ENCODE measurements around the gene ZNHIT1. TPM values are rescaled to one million over a fixed set of nuclear protein-coding genes. Genes with fewer than 3 reads are reported as not detected.
A peak's percentile ranks its signal among the peaks of the same experiment; 100 is the strongest.

The ZNHIT1 gene
- total RNA-seq: 10 to 100 TPM; 59.9 to 60.5 TPM

DNA sequence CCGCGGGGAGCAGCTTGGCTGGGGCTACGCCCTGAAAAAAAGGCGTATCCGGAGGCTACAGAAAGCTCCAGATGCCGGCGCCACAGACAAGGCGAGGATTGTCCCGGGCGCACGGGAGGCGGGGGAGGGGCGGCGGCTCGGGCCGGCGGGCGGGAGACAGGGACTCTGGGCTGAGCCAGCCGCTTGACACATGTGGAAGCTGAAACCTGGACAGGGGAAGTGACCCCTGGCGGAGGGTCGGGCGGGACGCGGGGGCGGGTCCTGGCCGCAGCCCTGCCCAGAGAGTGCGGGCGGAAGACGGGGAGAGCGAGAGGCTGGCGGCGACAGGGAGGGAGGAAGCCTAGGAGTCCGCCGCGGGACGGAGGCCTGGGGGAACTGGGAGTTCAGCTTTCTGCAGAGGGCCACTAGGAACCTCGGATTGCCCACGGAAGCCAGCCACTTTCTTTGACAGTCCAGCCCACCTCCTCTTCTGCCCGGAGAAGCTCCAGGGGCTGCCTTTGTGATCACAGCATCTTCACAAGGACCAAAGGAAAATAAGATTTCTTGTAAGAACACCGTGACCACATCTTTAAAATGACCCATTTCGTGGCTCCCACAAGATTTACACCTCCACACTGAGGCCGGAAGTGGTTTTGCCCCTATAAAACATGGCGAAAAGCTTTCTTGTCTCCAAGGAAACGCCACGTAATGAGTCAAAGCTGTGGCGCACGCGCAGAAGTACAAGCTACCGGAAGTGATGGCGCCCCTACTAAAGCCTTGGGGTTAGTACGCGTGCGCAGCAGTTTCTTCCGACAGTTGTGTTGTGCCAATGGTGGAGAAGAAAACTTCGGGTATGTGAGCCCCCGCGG lies at the start of gene ZNHIT1, which contains the start of gene PLOD3:
ZNHIT1 (plus strand) TSS at position 778 of the 848 bp plus-strand sequence; CDS start at position 809, 31 bp downstream.
PLOD3 (minus strand) TSS at position 194 of the 848 bp plus-strand sequence. CDS start 307 bp downstream, outside the sequence.
- no peaks in the 10 kb centered on the region for H3K27me3 Mint-ChIP-seq
- H3K27ac Mint-ChIP-seq: peak within 1 kb of the TSS; percentile 87
- peaks cover 24% of the 10 kb centered on the region for H3K36me3 Mint-ChIP-seq (ENCODE audit: low read depth)
- ChIA-PET POLR2A (interaction anchor here (0.6 to 5.0 kb wide), 20 partner anchors 10 to 788 kb away, joined by 3 to 61 read pairs (median 4); partner anchors contain the start of genes CLDN15, FIS1, MEPCE and POP7), CTCF (interaction anchor here (0.5 to 5.4 kb wide), 25 partner anchors 10 to 1230 kb away, joined by 3 to 74 read pairs (median 5); partner anchors contain the start of genes CLDN15, FIS1, POP7 and SERPINE1)
- DNase-seq: peak; percentile 97
- H3K4me3 Mint-ChIP-seq: peak within 1 kb of the TSS; percentile 96
- no peaks in the 10 kb centered on the region for H3K9me3 Mint-ChIP-seq
- peaks cover 35% of the 10 kb centered on the region for H3K4me1 Mint-ChIP-seq

DNA sequence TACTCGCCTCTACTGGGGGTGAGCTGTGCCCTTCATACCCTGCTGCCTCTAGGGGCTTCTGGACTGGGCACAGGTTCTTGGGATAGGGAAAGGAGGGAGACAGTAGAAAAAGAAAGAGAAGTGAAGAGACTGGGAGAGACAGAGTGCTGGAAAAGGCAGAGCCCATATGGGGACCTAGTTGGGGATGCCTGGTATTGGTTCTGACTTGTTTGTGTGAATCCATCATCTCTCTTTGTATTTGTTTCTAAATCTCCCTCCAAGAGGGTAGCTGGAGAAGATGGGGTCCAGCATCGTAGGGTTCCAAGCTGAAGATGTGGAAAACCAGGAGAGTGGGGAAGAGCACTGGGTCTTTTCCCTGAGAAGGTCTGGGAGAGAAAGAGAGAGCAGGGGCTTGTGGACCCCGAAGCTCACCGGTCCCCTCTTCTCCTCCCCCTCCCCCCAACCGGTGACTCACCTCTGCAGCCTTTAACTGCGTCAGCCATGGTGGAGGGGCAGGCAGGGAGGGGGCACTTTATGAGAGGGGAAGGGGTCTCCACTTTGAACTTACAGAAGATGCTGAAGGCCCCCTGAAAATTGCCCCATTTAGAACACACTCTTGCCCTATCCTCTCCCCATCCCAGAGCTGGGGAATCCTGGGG lies 49.4 kb upstream of the ZNHIT1 start:
- Mint-ChIP-seq H3K9me3 (no peaks in the 10 kb centered on the region), H3K36me3 (ENCODE audit: low read depth) (peaks cover 3% of the 10 kb centered on the region), H3K4me3 (no peak overlapping the region), H3K27ac (no peak overlapping the region), H3K27me3 (peaks cover 84% of the 10 kb centered on the region), H3K4me1 (peaks cover 63% of the 10 kb centered on the region)
- ChIA-PET CTCF (interaction anchor here (0.7 to 1.5 kb wide), 3 partner anchors 13 to 25 kb away, joined by 3 to 14 read pairs (median 3); no protein-coding TSS in a partner anchor), POLR2A (no interaction called here)
- no peak for DNase-seq

DNA sequence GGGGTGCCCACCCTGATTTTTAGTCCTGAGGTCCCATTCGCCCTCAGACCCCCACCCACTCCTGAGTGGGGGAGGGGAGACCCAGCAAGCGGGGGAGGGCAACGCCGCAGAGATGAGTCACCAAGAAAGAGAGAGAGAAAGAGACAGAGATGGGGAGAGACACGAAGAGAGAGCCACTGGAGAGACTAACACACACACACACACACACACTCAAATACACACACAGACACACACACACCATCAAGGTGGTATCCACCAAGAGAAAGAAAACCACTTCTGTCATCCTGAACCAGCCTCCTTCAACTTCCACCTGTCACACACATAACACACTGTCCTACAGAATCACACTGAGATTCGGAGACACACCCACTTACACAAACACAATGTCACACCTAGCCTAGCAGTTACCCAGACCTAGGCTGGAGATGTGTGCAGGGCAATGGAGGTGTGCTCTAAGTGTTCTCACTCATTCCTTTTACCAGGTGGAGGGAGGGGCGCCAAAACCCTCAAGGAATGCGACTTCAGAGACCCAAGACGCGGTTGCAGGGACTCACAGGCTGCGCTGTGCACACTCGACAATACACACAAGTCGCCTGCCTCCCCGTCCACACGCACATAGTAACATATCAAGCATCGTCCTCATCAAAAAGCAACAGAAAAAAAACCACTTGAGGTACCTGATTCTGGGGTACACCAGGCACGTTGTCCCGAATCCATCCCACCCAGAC lies 48.7 kb upstream of the ZNHIT1 start:
- ChIA-PET POLR2A (no interaction called here), CTCF (interaction anchor here (1.0 to 1.5 kb wide), 2 partner anchors 14 to 25 kb away, joined by 3 to 14 read pairs; no protein-coding TSS in a partner anchor)
- Mint-ChIP-seq H3K36me3 (ENCODE audit: low read depth) (peaks cover 6% of the 10 kb centered on the region), H3K27me3 (peaks cover 90% of the 10 kb centered on the region), H3K27ac (peak overlapping the region; percentile 50), H3K4me3 (no peak overlapping the region), H3K4me1 (peaks cover 68% of the 10 kb centered on the region), H3K9me3 (no peaks in the 10 kb centered on the region)
- DNase-seq: no peak

DNA sequence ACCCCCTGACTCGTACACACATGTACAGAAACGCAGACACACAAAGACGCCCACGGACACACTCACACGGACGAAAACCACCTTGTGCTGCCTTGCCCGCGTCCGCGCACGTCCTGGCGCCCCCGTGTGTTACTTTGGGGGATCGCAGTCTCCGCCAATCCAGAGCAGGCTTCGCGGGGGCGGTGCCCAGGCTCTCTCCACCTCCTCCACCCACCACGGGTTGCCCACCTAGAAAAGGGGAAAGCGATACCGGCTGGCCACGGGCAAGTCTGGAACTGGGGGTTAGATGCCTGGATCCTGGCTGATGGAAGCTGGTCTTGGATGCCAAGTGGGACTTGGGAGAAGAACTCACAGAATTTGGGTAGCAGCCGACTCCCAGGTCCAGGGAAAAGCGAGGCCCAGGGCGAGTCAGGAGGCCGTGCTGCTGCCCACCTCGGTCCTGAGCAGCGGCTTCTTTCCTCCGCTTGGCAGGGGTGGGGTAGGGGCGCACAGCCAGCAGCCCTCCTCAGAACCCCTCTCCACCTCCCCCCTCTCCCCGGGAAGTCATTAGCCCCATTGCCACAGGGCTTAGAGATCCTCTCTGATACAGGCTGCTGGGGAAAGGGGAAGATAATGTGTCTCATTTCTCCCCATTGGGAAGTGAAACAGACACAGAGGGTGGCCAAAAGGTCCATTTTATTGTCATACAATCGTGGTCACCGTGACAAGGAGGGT lies 48.0 kb upstream of the ZNHIT1 start:
- Mint-ChIP-seq H3K4me1 (peaks cover 67% of the 10 kb centered on the region), H3K36me3 (ENCODE audit: low read depth) (peaks cover 6% of the 10 kb centered on the region), H3K4me3 (no peak overlapping the region), H3K27ac (no peak overlapping the region), H3K9me3 (no peaks in the 10 kb centered on the region), H3K27me3 (peaks cover 89% of the 10 kb centered on the region)
- POLR2A ChIA-PET: interaction anchor here (1.4 kb wide), 1 partner anchor 12 kb away, joined by 3 read pairs; no protein-coding TSS in a partner anchor
- CTCF ChIA-PET: interaction anchor here (1.4 to 2.8 kb wide), 4 partner anchors 12 to 112 kb away, joined by 4 to 50 read pairs (median 6); no protein-coding TSS in a partner anchor
- peak; percentile 82 for DNase-seq

DNA sequence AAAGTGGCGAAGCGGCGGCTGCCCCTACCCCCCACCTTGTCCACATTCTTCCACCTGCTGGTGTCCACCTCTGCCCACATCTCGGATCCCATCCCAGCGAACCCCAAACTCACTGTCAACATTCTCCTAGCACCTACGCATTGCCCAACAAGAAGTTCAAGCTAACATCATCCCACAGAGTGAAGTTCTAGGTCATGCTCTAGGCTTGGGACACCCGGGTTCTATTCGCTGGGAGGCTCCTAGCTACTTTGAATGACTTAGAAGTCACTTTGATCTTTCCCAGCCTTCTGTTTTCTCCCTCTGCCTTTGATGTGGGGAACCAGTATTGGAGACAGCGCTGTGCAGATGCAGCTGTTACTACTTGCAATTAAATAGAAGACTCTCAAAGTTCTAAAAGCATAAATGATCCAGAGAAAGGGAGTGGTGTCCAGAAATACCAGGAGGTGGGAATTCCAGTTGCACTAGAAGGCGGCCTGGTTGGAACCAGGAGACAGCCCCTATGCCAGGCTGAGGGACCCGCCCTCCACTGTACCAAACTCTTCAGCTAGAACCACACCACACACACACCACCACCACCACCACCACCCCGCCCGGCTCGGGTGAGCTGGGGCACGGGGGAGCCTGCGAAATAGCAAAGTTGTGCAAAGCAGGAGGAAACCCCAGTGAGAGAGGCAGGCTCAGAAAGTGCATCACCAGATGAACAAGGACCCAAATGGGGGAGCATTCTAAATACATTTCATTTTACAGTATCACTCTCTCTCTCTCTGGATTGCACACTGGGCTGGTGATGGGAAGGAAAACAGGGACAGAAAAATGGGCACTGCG lies 47.1 kb upstream of the ZNHIT1 start:
- H3K9me3 Mint-ChIP-seq: no peaks in the 10 kb centered on the region
- no peak overlapping the region for H3K27ac Mint-ChIP-seq
- H3K27me3 Mint-ChIP-seq: peaks cover 89% of the 10 kb centered on the region
- POLR2A ChIA-PET: interaction anchor here (1.0 to 1.4 kb wide), 2 partner anchors 11 to 15 kb away, joined by 3 read pairs; no protein-coding TSS in a partner anchor
- H3K36me3 Mint-ChIP-seq (ENCODE audit: low read depth): peaks cover 3% of the 10 kb centered on the region
- DNase-seq: no peak
- no peak overlapping the region for H3K4me3 Mint-ChIP-seq
- CTCF ChIA-PET: interaction anchor here (1.1 to 2.8 kb wide), 5 partner anchors 13 to 111 kb away, joined by 4 to 50 read pairs (median 4); no protein-coding TSS in a partner anchor
- peaks cover 59% of the 10 kb centered on the region for H3K4me1 Mint-ChIP-seq

DNA sequence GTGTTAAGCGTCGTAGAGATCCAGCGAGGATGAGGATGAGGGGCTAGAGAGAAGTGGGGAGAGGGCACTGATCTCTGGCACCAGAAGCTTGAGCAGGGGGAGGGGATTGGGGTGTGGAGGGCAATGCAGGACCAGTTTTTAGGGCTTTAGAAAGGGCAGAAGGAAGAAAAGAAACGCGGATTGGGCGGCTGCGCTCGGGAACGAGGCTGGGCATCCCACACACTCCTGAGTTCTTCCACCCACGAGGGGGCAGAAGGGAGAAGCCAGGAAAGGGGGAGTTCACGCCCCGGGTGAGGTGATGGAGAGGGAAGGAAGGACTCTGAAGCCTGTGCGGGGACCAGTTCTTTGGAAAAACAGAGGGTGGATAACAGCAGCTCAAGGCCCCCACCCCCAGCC lies 46.5 kb upstream of the ZNHIT1 start:
- Mint-ChIP-seq H3K27ac (no peak overlapping the region), H3K36me3 (ENCODE audit: low read depth) (peaks cover 3% of the 10 kb centered on the region), H3K4me3 (no peak overlapping the region), H3K27me3 (peaks cover 89% of the 10 kb centered on the region), H3K4me1 (peaks cover 54% of the 10 kb centered on the region), H3K9me3 (no peaks in the 10 kb centered on the region)
- no peak for DNase-seq
- ChIA-PET CTCF (interaction anchor here (0.7 to 2.8 kb wide), 5 partner anchors 14 to 111 kb away, joined by 4 to 50 read pairs (median 4); no protein-coding TSS in a partner anchor), POLR2A (interaction anchor here (0.6 to 1.0 kb wide), 2 partner anchors 14 to 81 kb away, joined by 3 read pairs; no protein-coding TSS in a partner anchor)

DNA sequence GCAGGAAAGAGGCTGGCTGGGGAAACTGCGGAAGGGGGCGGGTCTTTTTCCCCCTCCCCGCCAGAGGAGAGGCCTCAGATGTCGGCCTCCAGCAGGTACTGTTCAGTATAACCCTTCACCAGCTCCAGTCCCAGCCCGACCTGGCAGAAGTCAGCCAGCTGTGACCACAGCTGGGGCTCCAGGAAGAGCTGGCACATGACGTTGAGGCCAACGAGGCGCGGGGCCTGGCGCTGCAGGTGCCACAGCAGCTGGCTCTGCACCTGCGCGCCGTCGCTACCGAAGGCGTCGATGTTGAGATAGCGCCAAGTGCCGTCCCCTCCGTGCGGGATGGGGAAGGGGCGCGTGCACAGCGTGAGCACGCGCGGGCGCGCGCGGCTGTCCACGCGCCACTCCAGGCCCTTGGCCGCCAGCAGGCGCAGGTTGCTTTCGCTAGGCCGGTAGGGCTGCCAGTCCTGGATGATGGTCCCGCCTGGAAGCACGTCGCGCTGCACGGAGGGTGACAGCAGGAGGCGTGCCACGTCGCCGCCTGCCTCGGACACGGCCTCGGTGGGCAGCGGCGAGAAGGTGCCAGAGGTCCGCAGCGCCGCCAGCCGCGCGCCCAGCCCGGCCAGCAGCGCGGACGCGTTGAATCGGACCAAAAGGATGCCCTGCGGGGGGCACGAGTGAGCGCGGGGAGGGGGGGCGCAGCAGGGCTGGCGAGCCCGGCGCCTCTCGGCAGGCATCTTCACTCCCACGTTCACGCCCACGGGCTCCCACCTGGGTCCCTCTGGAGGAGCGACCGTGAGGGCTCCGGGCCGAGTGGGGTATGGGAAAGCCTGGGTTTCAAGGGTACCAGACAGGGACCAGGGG lies 45.7 kb upstream of the ZNHIT1 start:
- peaks cover 49% of the 10 kb centered on the region for H3K4me1 Mint-ChIP-seq
- no peak for DNase-seq

DNA sequence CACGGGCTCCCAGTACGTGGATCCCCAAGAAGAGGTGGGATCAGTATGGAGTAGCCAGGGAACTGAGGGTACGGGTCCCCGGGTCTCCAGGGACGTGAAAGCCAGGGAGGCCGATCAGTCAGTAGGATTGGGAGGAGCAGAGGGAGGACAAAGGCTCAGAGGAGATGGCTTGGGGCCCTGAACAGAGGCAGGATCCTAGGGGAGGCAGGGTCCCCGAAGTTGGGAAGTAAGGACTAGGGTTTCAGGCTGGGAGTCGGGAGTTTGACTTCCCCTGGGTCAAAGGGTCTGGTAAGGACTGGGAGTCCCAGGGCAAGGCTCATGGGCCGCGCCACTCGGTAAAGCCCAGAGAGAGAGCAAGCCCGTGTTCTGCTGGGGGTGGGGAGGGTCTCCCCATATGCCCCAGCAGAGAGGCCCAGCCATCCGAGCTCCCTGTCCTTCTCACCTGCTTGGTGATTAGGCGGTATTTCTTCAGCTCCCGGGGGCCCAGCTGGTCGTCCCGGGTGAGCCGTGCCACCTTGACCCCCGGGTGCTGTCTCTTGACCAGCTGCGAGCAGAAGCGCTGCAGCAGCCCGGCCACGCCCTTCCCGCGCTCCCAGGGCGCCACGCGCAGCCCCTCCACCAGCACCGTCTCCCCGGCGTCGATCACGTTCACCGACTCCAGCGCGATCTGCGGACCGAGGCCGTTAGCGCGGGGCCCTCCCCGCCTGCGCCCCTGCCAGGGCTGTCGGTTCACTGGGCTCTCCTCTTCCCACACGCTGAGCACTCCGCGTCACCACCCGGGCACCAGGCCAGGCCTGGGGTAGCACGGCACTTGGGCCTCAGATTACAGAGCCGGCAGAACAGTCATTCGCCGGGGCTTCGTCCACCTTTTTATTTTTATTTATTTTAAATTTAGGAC lies 44.9 kb upstream of the ZNHIT1 start:
- no peak for DNase-seq
- no peaks in the 10 kb centered on the region for H3K9me3 Mint-ChIP-seq
- ChIA-PET CTCF (interaction anchor here (0.6 to 2.8 kb wide), 11 partner anchors 8 to 143 kb away, joined by 3 to 29 read pairs (median 5); partner anchors contain the start of genes FIS1, VGF and ZNHIT1), POLR2A (interaction anchor here (0.8 to 1.5 kb wide), 5 partner anchors 8 to 88 kb away, joined by 3 to 4 read pairs (median 3); partner anchors contain the start of genes TRIM56 and VGF)
- H3K27ac Mint-ChIP-seq: no peak overlapping the region
- peaks cover 91% of the 10 kb centered on the region for H3K27me3 Mint-ChIP-seq
- H3K4me1 Mint-ChIP-seq: peaks cover 47% of the 10 kb centered on the region
- peak overlapping the region; percentile 13 for H3K4me3 Mint-ChIP-seq
- peaks cover 3% of the 10 kb centered on the region for H3K36me3 Mint-ChIP-seq (ENCODE audit: low read depth)

More for the DNA sequence above, 45.7 kb upstream of the ZNHIT1 start:
- Mint-ChIP-seq H3K4me3 (no peak overlapping the region), H3K36me3 (ENCODE audit: low read depth) (peaks cover 3% of the 10 kb centered on the region), H3K27me3 (peaks cover 91% of the 10 kb centered on the region), H3K27ac (no peak overlapping the region), H3K9me3 (no peaks in the 10 kb centered on the region)
- POLR2A ChIA-PET: interaction anchor here (0.6 kb wide), 1 partner anchor 80 kb away, joined by 3 read pairs; no protein-coding TSS in a partner anchor
- CTCF ChIA-PET: interaction anchor here (0.7 to 2.8 kb wide), 4 partner anchors 20 to 111 kb away, joined by 4 to 50 read pairs (median 16); no protein-coding TSS in a partner anchor

DNA sequence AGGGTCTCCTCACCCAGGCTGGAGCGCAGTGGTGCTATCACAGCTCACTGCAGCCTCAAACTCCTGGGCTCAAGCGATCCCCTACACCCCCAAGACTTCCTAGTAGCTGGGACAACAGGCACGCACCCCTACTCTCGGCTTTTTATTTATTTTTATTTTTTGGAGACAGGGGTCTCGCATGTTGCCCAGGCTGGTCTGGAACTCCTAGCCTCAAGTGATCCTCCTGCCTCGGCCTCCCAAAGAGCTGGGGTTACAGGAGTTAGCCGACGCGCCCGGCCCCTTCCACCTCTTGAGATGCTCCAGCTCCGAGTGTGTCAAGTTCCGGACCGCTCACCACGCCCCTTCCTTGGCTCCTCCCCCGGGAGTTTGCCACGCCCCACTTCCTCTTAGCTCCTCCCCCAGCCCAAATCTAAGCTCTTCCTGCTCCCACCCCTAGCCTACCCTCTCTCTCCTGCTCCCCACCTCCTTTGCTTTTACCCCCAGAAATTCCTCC lies 44.2 kb upstream of the ZNHIT1 start:
- CTCF ChIA-PET: interaction anchor here (0.6 to 2.8 kb wide), 11 partner anchors 8 to 142 kb away, joined by 3 to 29 read pairs (median 5); partner anchors contain the start of genes FIS1, VGF and ZNHIT1
- no peaks in the 10 kb centered on the region for H3K9me3 Mint-ChIP-seq
- peak; percentile 82 for DNase-seq
- H3K27me3 Mint-ChIP-seq: peaks cover 88% of the 10 kb centered on the region
- H3K4me1 Mint-ChIP-seq: peaks cover 42% of the 10 kb centered on the region
- H3K36me3 Mint-ChIP-seq (ENCODE audit: low read depth): peaks cover 3% of the 10 kb centered on the region
- no peak overlapping the region for H3K27ac Mint-ChIP-seq
- peak overlapping the region; percentile 51 for H3K4me3 Mint-ChIP-seq
- POLR2A ChIA-PET: interaction anchor here (0.8 to 1.5 kb wide), 6 partner anchors 8 to 89 kb away, joined by 3 to 4 read pairs (median 3); partner anchors contain the start of genes TRIM56 and VGF

Data from activated CD4-positive, alpha-beta memory T cell treated with anti-CD3 and anti-CD28 coated beads, Interleukin-2, amount 10 ng/mL, durations not matched to agents 7 days and 5 days (primary cell).